ENCODE results near the gene CEP44. TPM values are rescaled to one million over a fixed set of nuclear protein-coding genes. Genes with fewer than 3 reads are reported as not detected.

The CEP44 gene
- total RNA-seq, 1 experiment from 2014 or later, result 15.3 TPM

GRCh38 chr4:174303687-174304086, 20.0 kb downstream of the CEP44 start:
- H3K27ac Mint-ChIP-seq (ENCODE audit: low read depth, unreplicated experiment), result no peak overlapping the region
- CTCF ChIA-PET, result interaction anchor here (0.6 kb wide), 1 partner anchor 1290 kb away, joined by 3 read pairs; no protein-coding TSS in a partner anchor
- no peak for TF ChIP-seq CTCF (IDR thresholded peaks at IDR 0.05; ENCODE audit: unreplicated experiment)
- H3K36me3 Mint-ChIP-seq (ENCODE audit: insufficient read depth, unreplicated experiment), result peaks cover 33% of the 10 kb centered on the region
- POLR2A ChIA-PET, result interaction anchor here (0.7 to 0.8 kb wide), 2 partner anchors 15 to 20 kb away, joined by 3 to 5 read pairs; partner anchors contain the start of genes CEP44 and FBXO8
- H3K27me3 Mint-ChIP-seq (ENCODE audit: insufficient read depth, unreplicated experiment), result no peaks in the 10 kb centered on the region
- no TSS peak for BruUV-seq (replicated peaks)
- DNase-seq (ENCODE audit: unreplicated experiment), result no peak
- no peaks in the 10 kb centered on the region for H3K4me1 Mint-ChIP-seq (ENCODE audit: insufficient read depth, unreplicated experiment)
- no peak overlapping the region for H3K4me3 Mint-ChIP-seq (ENCODE audit: unreplicated experiment)
- H3K9me3 Mint-ChIP-seq (ENCODE audit: unreplicated experiment), result no peaks in the 10 kb centered on the region
- intact Hi-C loops (cut with micrococcal nuclease), result no loop called here

GRCh38 chr4:174304664-174305063, 21.0 kb downstream of the CEP44 start:
- DNase-seq (ENCODE audit: unreplicated experiment), result no peak
- CTCF ChIA-PET, result no interaction called here
- Mint-ChIP-seq H3K4me1 (ENCODE audit: insufficient read depth, unreplicated experiment) (no peaks in the 10 kb centered on the region), H3K27ac (ENCODE audit: low read depth, unreplicated experiment) (no peak overlapping the region), H3K9me3 (ENCODE audit: unreplicated experiment) (no peaks in the 10 kb centered on the region), H3K27me3 (ENCODE audit: insufficient read depth, unreplicated experiment) (no peaks in the 10 kb centered on the region), H3K36me3 (ENCODE audit: insufficient read depth, unreplicated experiment) (peaks cover 30% of the 10 kb centered on the region), H3K4me3 (ENCODE audit: unreplicated experiment) (no peak overlapping the region)
- intact Hi-C loops (cut with micrococcal nuclease), result no loop called here
- POLR2A ChIA-PET, result interaction anchor here (0.6 kb wide), 1 partner anchor 410 kb away, joined by 3 read pairs; no protein-coding TSS in a partner anchor
- no peak for TF ChIP-seq CTCF (IDR thresholded peaks at IDR 0.05; ENCODE audit: unreplicated experiment)
- BruUV-seq (replicated peaks), result no TSS peak

- H3K9me3 Mint-ChIP-seq (ENCODE audit: unreplicated experiment), result no peaks in the 10 kb centered on the region
- no peaks in the 10 kb centered on the region for H3K27me3 Mint-ChIP-seq (ENCODE audit: insufficient read depth, unreplicated experiment)
- no TSS peak for BruUV-seq (replicated peaks)
- CTCF ChIA-PET, result no interaction called here
- no peak for DNase-seq (ENCODE audit: unreplicated experiment)
- POLR2A ChIA-PET, result no interaction called here
- H3K4me1 Mint-ChIP-seq (ENCODE audit: insufficient read depth, unreplicated experiment), result no peaks in the 10 kb centered on the region
- peaks cover 17% of the 10 kb centered on the region for H3K36me3 Mint-ChIP-seq (ENCODE audit: insufficient read depth, unreplicated experiment)
- no peak overlapping the region for H3K4me3 Mint-ChIP-seq (ENCODE audit: unreplicated experiment)
- H3K27ac Mint-ChIP-seq (ENCODE audit: low read depth, unreplicated experiment), result no peak overlapping the region
- intact Hi-C loops (cut with micrococcal nuclease), result no loop called here
- no peak for TF ChIP-seq CTCF (IDR thresholded peaks at IDR 0.05; ENCODE audit: unreplicated experiment)
Observed at GRCh38 chr4:174305961-174306360, 22.2 kb downstream of the CEP44 start.

GRCh38 chr4:174307694-174308093, 24.0 kb downstream of the CEP44 start:
- no peak for TF ChIP-seq CTCF (IDR thresholded peaks at IDR 0.05; ENCODE audit: unreplicated experiment)
- Mint-ChIP-seq H3K27me3 (ENCODE audit: insufficient read depth, unreplicated experiment) (no peaks in the 10 kb centered on the region), H3K27ac (ENCODE audit: low read depth, unreplicated experiment) (no peak overlapping the region), H3K9me3 (ENCODE audit: unreplicated experiment) (no peaks in the 10 kb centered on the region), H3K4me3 (ENCODE audit: unreplicated experiment) (no peak overlapping the region), H3K36me3 (ENCODE audit: insufficient read depth, unreplicated experiment) (peaks cover 19% of the 10 kb centered on the region), H3K4me1 (ENCODE audit: insufficient read depth, unreplicated experiment) (no peaks in the 10 kb centered on the region)
- POLR2A ChIA-PET, result no interaction called here
- BruUV-seq (replicated peaks), result no TSS peak
- intact Hi-C loops (cut with micrococcal nuclease), result no loop called here
- CTCF ChIA-PET, result interaction anchor here (0.7 to 1.4 kb wide), 2 partner anchors 11 to 174 kb away, joined by 4 read pairs; no protein-coding TSS in a partner anchor
- DNase-seq (ENCODE audit: unreplicated experiment), result no peak

All from MCF 10A (cell line).